ENCODE measurements around the gene MAP4K2. TPM values are rescaled to one million over a fixed set of nuclear protein-coding genes. Genes with fewer than 3 reads are reported as not detected.

MAP4K2 gene
- total and polyA plus RNA-seq, 9 of the 15 experiments (the other 6 are each of a cell fraction or from before 2014, with no cell fraction given): 0.13 to 14.5 (median 7.3) TPM

DNA sequence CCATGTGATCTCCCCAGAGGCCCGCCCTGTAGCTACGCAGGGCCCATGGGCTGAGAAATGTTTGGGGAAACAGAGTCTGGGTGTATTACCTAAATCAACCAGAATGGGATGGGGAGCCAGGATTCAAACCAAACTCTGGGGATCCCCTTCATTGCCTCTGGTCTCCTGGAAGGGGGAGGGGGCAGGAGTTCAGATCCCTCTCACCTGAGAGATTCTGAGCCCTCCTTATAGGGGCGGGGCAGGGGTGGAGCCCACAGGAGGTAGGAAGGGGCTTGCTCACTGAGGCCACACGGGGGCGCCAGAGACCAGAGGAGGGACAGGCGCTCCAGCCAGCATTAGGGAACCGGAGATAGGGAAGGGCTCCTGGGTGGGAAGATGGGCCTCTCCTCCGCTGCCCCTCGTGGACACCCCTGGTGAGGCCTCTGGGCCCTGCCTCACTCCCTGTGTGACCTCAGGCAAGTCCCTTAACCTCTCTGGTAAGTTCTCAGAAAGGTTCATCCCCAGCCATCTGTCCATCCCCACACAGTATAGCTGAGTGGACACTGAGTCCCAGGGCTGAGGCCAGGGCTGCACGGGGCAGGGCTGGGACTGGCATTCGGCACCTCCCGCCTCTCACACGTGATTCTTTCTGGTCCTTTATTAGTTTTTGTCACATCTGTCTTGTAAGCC, 44.1 kb upstream of the MAP4K2 start (continued):
- TF ChIP-seq ZC3H4 (CRISPR knock-in tag; IDR thresholded peaks at IDR 0.05; ENCODE audit: borderline replicate concordance) (no peak), RHOXF2B (CRISPR knock-in tag; conservative IDR thresholded peaks at IDR 0.05) (no peak), SMAD3 (CRISPR knock-in tag; conservative IDR thresholded peaks at IDR 0.05) (no peak), ZNF316 (IDR thresholded peaks at IDR 0.05) (no peak), DPF2 (IDR thresholded peaks at IDR 0.05) (0 out of 2 replicates have a peak, but pooled peaks have one; percentile 10), RCOR1 (IDR thresholded peaks at IDR 0.05; ENCODE audit: borderline replicate concordance in 1 of 2, low read depth in 2 of 2, low read length in 2 of 2) (peak; percentile 20 to 63; a peak in 3 of 4 replicates), POLR2G (IDR thresholded peaks at IDR 0.05; ENCODE audit: low read depth, low read length) (0 out of 2 replicates have a peak, but pooled peaks have one; percentile 25), CSDE1 (IDR thresholded peaks at IDR 0.05) (no peak), TRIM28 (IDR thresholded peaks at IDR 0.05) (peak; percentile 38; the same call in 1 of the 2 replicates), MECOM (CRISPR knock-in tag; IDR thresholded peaks at IDR 0.05) (0 out of 2 replicates have a peak, but pooled peaks have one; percentile 51), ZNF140 (CRISPR knock-in tag; IDR thresholded peaks at IDR 0.05) (no peak), ZNF121 (CRISPR knock-in tag; conservative IDR thresholded peaks at IDR 0.05) (no peak), ZBTB17 (CRISPR knock-in tag; IDR thresholded peaks at IDR 0.05) (peak; percentile 42; the same call in 1 of the 2 replicates), CBX1 (IDR thresholded peaks at IDR 0.05; ENCODE audit: low read depth) (peak; percentile 78; the same call in 1 of the 2 replicates), HDAC1 (IDR thresholded peaks at IDR 0.05) (0 out of 4 replicates have a peak, but pooled peaks of 1 of the 2 experiments have one; percentile 35), MCM7 (IDR thresholded peaks at IDR 0.05) (no peak), KAT2B (IDR thresholded peaks at IDR 0.05; ENCODE audit: low read depth, low read length) (no peak), JUND (IDR thresholded peaks at IDR 0.05; ENCODE audit: borderline replicate concordance, low read depth, low read length) (peak; percentile 55), JUND (tag; IDR thresholded peaks at IDR 0.05; ENCODE audit: borderline replicate concordance, low read depth, low read length) (no peak; the same call in 2 of the 3 replicates)
- TF ChIP-seq, protein P1, sequence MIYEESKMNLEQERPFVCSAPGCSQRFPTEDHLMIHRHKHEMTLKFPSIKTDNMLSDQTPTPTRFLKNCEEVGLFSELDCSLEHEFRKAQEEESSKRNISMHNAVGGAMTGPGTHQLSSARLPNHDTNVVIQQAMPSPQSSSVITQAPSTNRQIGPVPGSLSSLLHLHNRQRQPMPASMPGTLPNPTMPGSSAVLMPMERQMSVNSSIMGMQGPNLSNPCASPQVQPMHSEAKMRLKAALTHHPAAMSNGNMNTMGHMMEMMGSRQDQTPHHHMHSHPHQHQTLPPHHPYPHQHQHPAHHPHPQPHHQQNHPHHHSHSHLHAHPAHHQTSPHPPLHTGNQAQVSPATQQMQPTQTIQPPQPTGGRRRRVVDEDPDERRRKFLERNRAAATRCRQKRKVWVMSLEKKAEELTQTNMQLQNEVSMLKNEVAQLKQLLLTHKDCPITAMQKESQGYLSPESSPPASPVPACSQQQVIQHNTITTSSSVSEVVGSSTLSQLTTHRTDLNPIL (CRISPR knock-in tag; IDR thresholded peaks at IDR 0.05): no peak
- TF ChIP-seq, protein P2, sequence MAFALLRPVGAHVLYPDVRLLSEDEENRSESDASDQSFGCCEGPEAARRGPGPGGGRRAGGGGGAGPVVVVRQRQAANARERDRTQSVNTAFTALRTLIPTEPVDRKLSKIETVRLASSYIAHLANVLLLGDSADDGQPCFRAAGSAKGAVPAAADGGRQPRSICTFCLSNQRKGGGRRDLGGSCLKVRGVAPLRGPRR (CRISPR knock-in tag; IDR thresholded peaks at IDR 0.05): no peak
- TF ChIP-seq, protein P3, sequence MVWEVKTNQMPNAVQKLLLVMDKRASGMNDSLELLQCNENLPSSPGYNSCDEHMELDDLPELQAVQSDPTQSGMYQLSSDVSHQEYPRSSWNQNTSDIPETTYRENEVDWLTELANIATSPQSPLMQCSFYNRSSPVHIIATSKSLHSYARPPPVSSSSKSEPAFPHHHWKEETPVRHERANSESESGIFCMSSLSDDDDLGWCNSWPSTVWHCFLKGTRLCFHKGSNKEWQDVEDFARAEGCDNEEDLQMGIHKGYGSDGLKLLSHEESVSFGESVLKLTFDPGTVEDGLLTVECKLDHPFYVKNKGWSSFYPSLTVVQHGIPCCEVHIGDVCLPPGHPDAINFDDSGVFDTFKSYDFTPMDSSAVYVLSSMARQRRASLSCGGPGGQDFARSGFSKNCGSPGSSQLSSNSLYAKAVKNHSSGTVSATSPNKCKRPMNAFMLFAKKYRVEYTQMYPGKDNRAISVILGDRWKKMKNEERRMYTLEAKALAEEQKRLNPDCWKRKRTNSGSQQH (CRISPR knock-in tag; IDR thresholded peaks at IDR 0.05): no peak
- TF ChIP-seq, protein P4, sequence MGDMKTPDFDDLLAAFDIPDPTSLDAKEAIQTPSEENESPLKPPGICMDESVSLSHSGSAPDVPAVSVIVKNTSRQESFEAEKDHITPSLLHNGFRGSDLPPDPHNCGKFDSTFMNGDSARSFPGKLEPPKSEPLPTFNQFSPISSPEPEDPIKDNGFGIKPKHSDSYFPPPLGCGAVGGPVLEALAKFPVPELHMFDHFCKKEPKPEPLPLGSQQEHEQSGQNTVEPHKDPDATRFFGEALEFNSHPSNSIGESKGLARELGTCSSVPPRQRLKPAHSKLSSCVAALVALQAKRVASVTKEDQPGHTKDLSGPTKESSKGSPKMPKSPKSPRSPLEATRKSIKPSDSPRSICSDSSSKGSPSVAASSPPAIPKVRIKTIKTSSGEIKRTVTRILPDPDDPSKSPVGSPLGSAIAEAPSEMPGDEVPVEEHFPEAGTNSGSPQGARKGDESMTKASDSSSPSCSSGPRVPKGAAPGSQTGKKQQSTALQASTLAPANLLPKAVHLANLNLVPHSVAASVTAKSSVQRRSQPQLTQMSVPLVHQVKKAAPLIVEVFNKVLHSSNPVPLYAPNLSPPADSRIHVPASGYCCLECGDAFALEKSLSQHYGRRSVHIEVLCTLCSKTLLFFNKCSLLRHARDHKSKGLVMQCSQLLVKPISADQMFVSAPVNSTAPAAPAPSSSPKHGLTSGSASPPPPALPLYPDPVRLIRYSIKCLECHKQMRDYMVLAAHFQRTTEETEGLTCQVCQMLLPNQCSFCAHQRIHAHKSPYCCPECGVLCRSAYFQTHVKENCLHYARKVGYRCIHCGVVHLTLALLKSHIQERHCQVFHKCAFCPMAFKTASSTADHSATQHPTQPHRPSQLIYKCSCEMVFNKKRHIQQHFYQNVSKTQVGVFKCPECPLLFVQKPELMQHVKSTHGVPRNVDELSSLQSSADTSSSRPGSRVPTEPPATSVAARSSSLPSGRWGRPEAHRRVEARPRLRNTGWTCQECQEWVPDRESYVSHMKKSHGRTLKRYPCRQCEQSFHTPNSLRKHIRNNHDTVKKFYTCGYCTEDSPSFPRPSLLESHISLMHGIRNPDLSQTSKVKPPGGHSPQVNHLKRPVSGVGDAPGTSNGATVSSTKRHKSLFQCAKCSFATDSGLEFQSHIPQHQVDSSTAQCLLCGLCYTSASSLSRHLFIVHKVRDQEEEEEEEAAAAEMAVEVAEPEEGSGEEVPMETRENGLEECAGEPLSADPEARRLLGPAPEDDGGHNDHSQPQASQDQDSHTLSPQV (IDR thresholded peaks at IDR 0.05): peak; percentile 77

Data from K562 (cell line).